IPS-NIHi7 (cell line): ENCODE data around the gene PBOV1.
"Not testable (repeated sequence)": the region's sequence is repeated elsewhere in the genome, so short reads cannot be mapped to it uniquely, and the experiment has no call there.

ENCODE experiments used
- DNase-seq: peaks from one replicate; pipeline ENCODE4 v3.0.0; 2012; ENCODE audit warnings: mixed read lengths; ENCODE audit errors: extremely low spot score

PBOV1 gene

GRCh38 chr6:138238368-138238767 is 20.1 kb upstream of the PBOV1 start:
- no peak for DNase-seq

- DNase-seq = no peak
Observed at GRCh38 chr6:138237463-138237862, 19.2 kb upstream of the PBOV1 start.

- no peak for DNase-seq
Observed at GRCh38 chr6:138235693-138236092, 17.4 kb upstream of the PBOV1 start.

DNA sequence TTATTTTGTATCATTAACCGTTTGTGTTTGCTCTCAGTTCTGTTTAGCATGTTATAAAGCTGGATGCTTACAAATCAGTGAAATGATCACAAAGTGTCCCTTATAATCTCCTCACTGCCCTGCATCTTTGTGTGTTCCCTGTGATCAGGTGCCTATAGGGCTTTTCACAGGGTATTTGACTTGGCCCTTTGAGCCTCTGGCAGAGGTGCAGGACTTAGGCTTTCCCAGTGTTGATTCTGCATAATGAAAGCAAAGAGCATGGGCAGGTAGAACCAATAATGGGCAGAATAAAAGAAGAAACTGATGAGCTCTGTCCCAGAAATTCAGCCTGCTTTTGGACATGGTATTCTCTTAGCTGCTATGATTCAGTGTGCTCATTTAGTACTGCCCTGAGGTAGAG is 16.9 kb upstream of the PBOV1 start:
- DNase-seq = no peak

GRCh38 chr6:138234363-138234762 is 16.1 kb upstream of the PBOV1 start:
- no peak for DNase-seq

DNA sequence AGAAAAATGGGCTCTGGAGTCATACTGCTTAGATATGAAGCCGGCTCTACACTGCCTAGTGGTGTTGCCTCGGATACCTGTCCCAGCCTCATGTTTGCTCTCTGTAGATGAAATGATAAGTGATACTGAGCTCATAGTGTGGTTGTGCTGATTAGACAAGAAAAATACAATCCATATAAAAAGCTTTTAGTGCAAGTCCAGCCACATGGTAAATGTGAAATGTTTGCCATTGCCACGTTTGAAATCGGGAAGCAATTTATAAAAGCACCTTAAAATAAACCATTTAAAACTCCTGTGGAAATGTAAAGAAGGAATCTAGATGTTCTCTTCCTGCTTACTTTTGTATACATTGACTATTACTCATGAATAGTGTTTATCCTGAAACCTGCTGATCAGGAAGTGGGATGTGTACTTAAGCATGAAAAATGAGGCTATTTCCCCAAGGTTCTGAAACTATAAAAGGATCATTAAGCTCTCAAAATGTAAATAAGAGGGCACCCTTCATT is 13.1 kb upstream of the PBOV1 start:
- no peak for DNase-seq

- no peak for DNase-seq
Observed at GRCh38 chr6:138230759-138231380, 12.6 kb upstream of the PBOV1 start.

GRCh38 chr6:138230221-138230620 is 11.9 kb upstream of the PBOV1 start:
- no peak for DNase-seq

DNA sequence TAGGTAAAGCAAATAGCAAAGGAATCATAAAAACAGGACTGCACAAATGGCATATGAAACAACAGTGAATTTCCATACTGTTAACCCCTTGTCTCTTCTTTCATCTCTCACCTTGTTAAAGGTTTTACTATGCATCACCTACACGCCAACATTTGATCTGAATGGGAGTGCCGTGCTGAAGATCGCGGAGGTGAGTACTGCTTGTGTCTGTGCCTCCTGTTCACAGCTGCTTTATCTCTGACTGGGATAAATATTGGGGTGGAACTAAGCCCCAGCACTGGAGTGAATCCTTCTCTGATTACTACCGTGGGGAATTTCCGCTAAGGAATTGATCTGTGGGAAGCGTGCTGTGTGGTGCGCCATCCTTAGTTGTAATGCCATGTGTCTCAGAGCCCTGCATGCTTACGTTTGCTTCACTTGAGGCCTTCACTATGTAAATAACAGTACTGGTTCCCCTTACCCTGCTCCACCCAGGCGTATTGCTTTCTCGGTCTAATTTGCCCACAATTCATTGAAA is 11.4 kb upstream of the PBOV1 start:
- no peak for DNase-seq

GRCh38 chr6:138229072-138229471 is 10.8 kb upstream of the PBOV1 start:
- no peak for DNase-seq

DNA sequence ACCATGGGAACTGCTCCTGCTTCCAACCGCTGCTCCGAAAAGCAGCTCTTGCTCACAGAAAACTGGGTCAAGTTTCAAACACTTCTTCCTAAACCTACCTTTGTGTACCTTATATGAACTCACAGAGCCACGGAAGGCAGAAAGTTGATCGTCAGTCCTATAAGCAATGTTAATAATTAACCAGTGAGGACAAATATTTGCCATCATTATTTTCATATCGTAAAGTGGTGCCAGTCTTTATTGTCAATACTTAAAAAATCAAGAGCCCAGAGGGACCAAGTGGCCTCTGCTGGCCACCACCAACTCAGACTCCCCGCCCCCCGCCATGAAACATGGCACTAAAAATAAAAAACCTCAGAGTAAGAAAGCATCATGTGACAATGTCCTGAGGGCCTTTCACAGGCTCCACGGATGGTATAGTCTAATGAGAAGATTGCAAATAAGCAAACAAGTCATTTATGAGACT is 9.1 kb upstream of the PBOV1 start:
- no peak for DNase-seq

DNA sequence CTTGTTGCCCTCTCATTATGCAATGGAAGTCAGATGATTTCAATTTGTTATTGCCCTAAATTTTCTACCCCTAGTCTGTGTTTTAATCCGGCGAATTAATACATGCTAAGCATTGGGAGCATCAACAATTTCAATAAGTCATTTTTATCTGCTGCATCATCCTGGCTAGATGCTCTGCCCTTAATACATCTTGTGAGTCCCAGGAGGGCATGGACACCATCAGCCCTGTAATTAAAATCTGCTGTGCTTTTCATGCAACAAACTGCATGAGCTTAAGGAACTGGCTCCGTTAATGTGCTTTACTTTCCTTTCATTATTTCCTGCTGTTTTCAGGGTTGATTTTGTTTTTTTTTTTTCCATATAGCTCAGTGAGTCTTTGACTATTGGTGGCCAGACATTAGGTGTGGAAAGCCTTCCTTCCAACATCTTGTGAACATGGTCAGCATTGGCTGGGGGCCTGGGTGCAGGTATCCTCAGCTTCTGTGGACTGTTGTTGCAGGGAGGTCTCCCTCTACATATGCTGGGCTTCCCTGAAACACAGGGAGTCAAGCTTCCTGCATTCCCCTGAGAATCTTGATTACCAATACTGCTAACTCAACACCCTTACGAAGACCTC is 8.5 kb upstream of the PBOV1 start:
- no peak for DNase-seq

- no peak for DNase-seq
Observed at GRCh38 chr6:138225953-138226352, 7.7 kb upstream of the PBOV1 start.

DNA sequence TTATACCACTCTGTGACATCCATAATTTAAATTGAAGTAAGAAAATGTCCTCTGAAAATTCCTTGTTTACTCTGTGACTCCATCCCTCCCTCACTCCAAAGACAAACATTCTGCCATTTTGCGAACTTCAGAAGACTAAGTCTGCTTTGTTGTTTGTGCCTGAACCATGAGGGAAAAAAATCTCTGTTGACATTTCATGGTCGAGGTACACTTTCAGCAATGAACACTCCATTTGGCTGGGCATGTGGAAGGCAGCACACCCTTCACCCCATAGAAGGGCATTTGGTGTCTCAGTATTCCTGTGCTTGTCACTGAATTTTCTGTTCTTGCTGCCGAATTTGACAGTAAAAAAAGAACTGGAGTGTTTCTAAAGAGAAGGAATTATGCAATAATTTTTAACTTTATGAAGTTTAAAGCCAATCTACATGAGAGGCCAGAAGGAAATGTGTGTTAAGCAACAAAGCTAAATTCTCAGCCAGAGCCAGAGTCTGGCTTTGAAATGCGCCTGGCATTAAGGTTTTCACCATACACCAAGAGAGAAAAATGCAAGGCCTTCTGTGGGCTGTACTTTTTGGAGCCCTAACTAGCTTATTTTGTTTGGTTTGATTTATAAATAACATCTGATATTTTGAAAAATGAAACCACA is 4.7 kb upstream of the PBOV1 start:
- DNase-seq = no peak

GRCh38 chr6:138219901-138220300 is 1.6 kb upstream of the PBOV1 start:
- DNase-seq = no peak

DNA sequence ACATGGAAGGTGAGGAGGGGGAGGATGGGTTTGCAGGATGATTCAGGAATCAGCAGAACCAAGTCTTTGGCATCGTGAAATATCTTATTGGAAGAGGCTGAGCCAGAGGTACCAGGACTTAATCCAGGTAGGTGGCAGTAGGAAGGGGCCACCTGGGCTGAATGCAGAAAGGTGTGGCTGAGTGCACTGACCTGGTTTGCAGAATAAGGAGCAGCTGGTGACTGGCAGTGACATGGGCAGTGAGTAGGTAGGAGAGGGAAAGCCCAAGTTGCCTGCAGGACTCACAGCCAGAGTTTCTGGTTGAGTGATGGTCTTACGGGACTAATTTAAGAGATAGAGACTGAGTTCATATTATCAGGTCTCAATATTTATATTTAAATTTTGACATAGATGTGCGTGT is 1.1 kb upstream of the PBOV1 start:
- no peak for DNase-seq

GRCh38 chr6:138215093-138215782 is 3.1 kb downstream of the PBOV1 start:
- no peak for DNase-seq

DNA sequence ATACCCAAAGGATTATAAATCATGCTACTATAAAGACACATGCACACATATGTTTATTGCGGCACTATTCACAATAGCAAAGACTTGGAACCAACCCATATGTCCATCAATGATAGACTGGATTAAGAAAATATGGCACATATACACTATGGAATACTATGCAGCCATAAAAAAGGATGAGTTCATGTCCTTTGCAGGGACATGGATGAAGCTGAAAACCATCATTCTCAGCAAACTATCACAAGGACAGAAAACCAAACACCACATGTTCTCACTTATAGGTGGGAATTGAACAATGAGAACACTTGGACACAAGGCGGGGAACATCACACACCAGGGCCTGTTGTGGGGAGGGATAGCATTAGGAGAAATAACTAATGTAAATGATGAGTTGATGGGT is 5.8 kb downstream of the PBOV1 start:
- not testable (repeated sequence) for DNase-seq

GRCh38 chr6:138211601-138212000 is 6.7 kb downstream of the PBOV1 start:
- DNase-seq = no peak

GRCh38 chr6:138211048-138211581 is 7.2 kb downstream of the PBOV1 start:
- peak; percentile 47 for DNase-seq

GRCh38 chr6:138206862-138207261 is 11.4 kb downstream of the PBOV1 start:
- no peak for DNase-seq
